Esophagus muscularis mucosa (tissue), 4 donors: ENCODE results near the gene TRIM52.

Experiments
- CTCF ChIP-seq, 3 experiments: fragments of 200-600 bp in 2 of 3; fragments of 450-650 bp in 1 of 3; sonication (generic) in 2 of 3; IDR thresholded peaks; one replicate each; pipeline ENCODE4 v1.5.1; 2017 to 2019; ENCODE audit warnings: antibody characterized with exemption in 3 of 3, mild to moderate bottlenecking in 2 of 3, moderate library complexity in 1 of 3
- EP300 ChIP-seq: sonication (generic); formaldehyde crosslinking; IDR thresholded peaks from one replicate; pipeline ENCODE4 v1.6.1; 2017; ENCODE audit warnings: antibody characterized with exemption
- POLR2A ChIP-seq: fragments of 450-650 bp; IDR thresholded peaks from one replicate; pipeline ENCODE4 v1.6.1; 2017; ENCODE audit warnings: antibody characterized with exemption, moderate library complexity, mild to moderate bottlenecking, low read depth
- POLR2AphosphoS5 ChIP-seq, 2 donors: sonication (generic); formaldehyde crosslinking; IDR thresholded peaks; one replicate each; pipeline ENCODE4 v1.6.1; 2017; ENCODE audit warnings: antibody characterized with exemption in 2 of 2

GRCh38 chr5:181236471-181236870 is 24.5 kb downstream of the TRIM52 start:
- TF ChIP-seq POLR2AphosphoS5 (IDR thresholded peaks at IDR 0.05), result no peak
- no peak for TF ChIP-seq CTCF (IDR thresholded peaks at IDR 0.05)
- no peak for TF ChIP-seq POLR2A
- TF ChIP-seq EP300, result no peak
